Gastrocnemius medialis (tissue), 4 donors: ENCODE data around the gene TARP.

Source experiments
- ATAC-seq, 2 donors: fragments of 150-250 bp; one replicate each; pipeline ENCODE4 v1.9.1; 2016
- DNase-seq, 2 donors: peaks; one replicate each; pipeline ENCODE4 v3.0.0-alpha.2; 2019
- H3K27ac ChIP-seq, 4 donors: fragments of 200-600 bp; sonication (generic); 1 replicate in 1 of 4; 2 replicates in 3 of 4; pipeline ENCODE4 v1.5.1; 2016 to 2018; ENCODE audit warnings: mild to moderate bottlenecking in 2 of 4, moderate library complexity in 1 of 4
- H3K27me3 ChIP-seq, 3 donors: fragments of 200-600 bp; sonication (generic) in 2 of 3; 1 replicate in 1 of 3; 2 replicates in 2 of 3; pipeline versions ENCODE4 v1.5.1 to v1.6.0; 2016 to 2019; ENCODE audit warnings: mild to moderate bottlenecking in 1 of 3, moderate library complexity in 1 of 3
- H3K36me3 ChIP-seq, 2 donors: fragments of 200-600 bp; sonication (generic) in 1 of 2; one replicate each; pipeline ENCODE4 v1.5.1; 2017 to 2018
- H3K4me1 ChIP-seq, 2 donors: fragments of 200-600 bp; sonication (generic) in 1 of 2; one replicate each; pipeline ENCODE4 v1.5.1; 2016 to 2017; ENCODE audit warnings: mild to moderate bottlenecking in 2 of 2
- H3K4me3 ChIP-seq, 4 donors: fragments of 200-600 bp; sonication (generic) in 3 of 4; 1 replicate in 1 of 4; 2 replicates in 3 of 4; pipeline ENCODE4 v1.5.1; 2016 to 2019; ENCODE audit warnings: mild to moderate bottlenecking in 2 of 4
- H3K9me3 ChIP-seq, 3 donors: fragments of 200-600 bp; sonication (generic) in 2 of 3; 1 replicate in 1 of 3; 2 replicates in 2 of 3; pipeline ENCODE4 v1.5.1; 2016 to 2019
- CTCF ChIP-seq, 5 experiments: fragments of 450-650 bp in 3 of 5; fragments of 200-600 bp in 2 of 5; sonication (generic) in 2 of 5; IDR thresholded peaks in 4 of 5; conservative IDR thresholded peaks in 1 of 5; 1 replicate in 4 of 5; 2 replicates in 1 of 5; pipeline ENCODE4 v1.5.1; 2016 to 2019; ENCODE audit warnings: antibody characterized with exemption in 5 of 5, mild to moderate bottlenecking in 3 of 5, moderate library complexity in 3 of 5
- POLR2A ChIP-seq, 2 donors: fragments of 450-650 bp; IDR thresholded peaks; one replicate each; pipeline ENCODE4 v1.6.1; 2017; ENCODE audit warnings: antibody characterized with exemption in 2 of 2, mild to moderate bottlenecking in 2 of 2, moderate library complexity in 2 of 2
- in situ Hi-C, 4 donors: fragments of 200-750 bp; cut with MboI; loops; one replicate each; pipeline versions ENCODE4 v1.15.0 to v1.8.0; 2017; ENCODE audit warnings: low sequenced_read_pairs in 4 of 4
- intact Hi-C: fragments of 100-400 bp; cut with DNase I; formaldehyde crosslinking; loops from one replicate; pipeline ENCODE4 v1.15.1; 2023; ENCODE audit warnings: low total_unique reads

TARP gene

GRCh38 chr7:38306914-38307313 lies 33.5 kb upstream of the TARP start:
- no peak for ATAC-seq
- intact Hi-C loops, result no loop called here

GRCh38 chr7:38306171-38306570 lies 32.7 kb upstream of the TARP start:
- DNase-seq (no peak), ATAC-seq (no peak)
- peaks cover 0 to 7% of the 10 kb centered on the region in 2 donors for H3K4me1 ChIP-seq
- intact Hi-C loops (no loop called here), in situ Hi-C loops (no loop called here)
- no peaks in the 10 kb centered on the region for H3K9me3 ChIP-seq
- H3K27ac ChIP-seq, result no peak overlapping the region
- H3K36me3 ChIP-seq, result no peaks in the 10 kb centered on the region
- no peak for TF ChIP-seq CTCF (IDR thresholded peaks at IDR 0.05 in 4 of 5, conservative IDR thresholded peaks at IDR 0.05 in 1 of 5)
- no peak for TF ChIP-seq POLR2A (IDR thresholded peaks at IDR 0.05)
- no peak overlapping the region for H3K4me3 ChIP-seq
- no peaks in the 10 kb centered on the region for H3K27me3 ChIP-seq

More at GRCh38 chr7:38306914-38307313, 33.5 kb upstream of the TARP start:
- Histone ChIP-seq H3K36me3 (no peaks in the 10 kb centered on the region), H3K4me1 (peaks cover 0 to 10% of the 10 kb centered on the region in 2 donors), H3K27ac (no peak overlapping the region), H3K27me3 (peaks cover 0 to 3% (median 0%) of the 10 kb centered on the region in 3 donors), H3K4me3 (no peak overlapping the region), H3K9me3 (no peaks in the 10 kb centered on the region)
- no peak for TF ChIP-seq POLR2A (IDR thresholded peaks at IDR 0.05)
- no peak for TF ChIP-seq CTCF (IDR thresholded peaks at IDR 0.05 in 4 of 5, conservative IDR thresholded peaks at IDR 0.05 in 1 of 5)
- no peak for DNase-seq
- in situ Hi-C loops, result no loop called here

- ATAC-seq, result no peak
- intact Hi-C loops, result no loop called here
- no peaks in the 10 kb centered on the region for H3K4me1 ChIP-seq
- no peaks in the 10 kb centered on the region for H3K9me3 ChIP-seq
- no peaks in the 10 kb centered on the region for H3K36me3 ChIP-seq
- TF ChIP-seq CTCF (IDR thresholded peaks at IDR 0.05 in 4 of 5, conservative IDR thresholded peaks at IDR 0.05 in 1 of 5) (no peak), POLR2A (IDR thresholded peaks at IDR 0.05) (no peak)
- in situ Hi-C loops, result no loop called here
- no peak overlapping the region for H3K27ac ChIP-seq
- H3K4me3 ChIP-seq, result no peak overlapping the region
- DNase-seq, result no peak
- H3K27me3 ChIP-seq, result no peaks in the 10 kb centered on the region
Observed at GRCh38 chr7:38303866-38304265, 30.4 kb upstream of the TARP start.

GRCh38 chr7:38300175-38300574 lies 26.7 kb upstream of the TARP start:
- intact Hi-C loops (no loop called here), in situ Hi-C loops (no loop called here)
- no peak for ATAC-seq
- H3K4me1 ChIP-seq, result no peaks in the 10 kb centered on the region
- no peaks in the 10 kb centered on the region for H3K9me3 ChIP-seq
- H3K4me3 ChIP-seq, result no peak overlapping the region
- no peaks in the 10 kb centered on the region for H3K36me3 ChIP-seq
- H3K27me3 ChIP-seq, result no peaks in the 10 kb centered on the region
- TF ChIP-seq CTCF (IDR thresholded peaks at IDR 0.05 in 4 of 5, conservative IDR thresholded peaks at IDR 0.05 in 1 of 5), result no peak
- TF ChIP-seq POLR2A (IDR thresholded peaks at IDR 0.05), result no peak
- DNase-seq, result no peak
- H3K27ac ChIP-seq, result no peak overlapping the region

- H3K27ac ChIP-seq, result no peak overlapping the region
- intact Hi-C loops, result no loop called here
- ATAC-seq (no peak), DNase-seq (no peak)
- H3K4me1 ChIP-seq, result no peaks in the 10 kb centered on the region
- H3K9me3 ChIP-seq, result no peaks in the 10 kb centered on the region
- H3K27me3 ChIP-seq, result no peaks in the 10 kb centered on the region
- in situ Hi-C loops, result no loop called here
- H3K36me3 ChIP-seq, result no peaks in the 10 kb centered on the region
- TF ChIP-seq CTCF (IDR thresholded peaks at IDR 0.05 in 4 of 5, conservative IDR thresholded peaks at IDR 0.05 in 1 of 5), result no peak
- no peak for TF ChIP-seq POLR2A (IDR thresholded peaks at IDR 0.05)
- no peak overlapping the region for H3K4me3 ChIP-seq
Observed at GRCh38 chr7:38299275-38299931, 26.0 kb upstream of the TARP start.
